C4-2B (cell line): ENCODE results near the gene MFAP1.

Experiments
- H3K27ac ChIP-seq: fragments of 450-650 bp; 2 replicates; pipeline ENCODE4 v1.5.1; 2017
- ZFX ChIP-seq: fragments of 450-650 bp; IDR thresholded peaks from 2 replicates; pipeline ENCODE4 v1.6.1; 2017
- TF ChIP-seq, protein P1 (sequence below): fragments of 450-650 bp; conservative IDR thresholded peaks from 2 replicates; pipeline ENCODE4 v1.5.1; 2017; ENCODE audit warnings: mild to moderate bottlenecking

The MFAP1 gene

DNA sequence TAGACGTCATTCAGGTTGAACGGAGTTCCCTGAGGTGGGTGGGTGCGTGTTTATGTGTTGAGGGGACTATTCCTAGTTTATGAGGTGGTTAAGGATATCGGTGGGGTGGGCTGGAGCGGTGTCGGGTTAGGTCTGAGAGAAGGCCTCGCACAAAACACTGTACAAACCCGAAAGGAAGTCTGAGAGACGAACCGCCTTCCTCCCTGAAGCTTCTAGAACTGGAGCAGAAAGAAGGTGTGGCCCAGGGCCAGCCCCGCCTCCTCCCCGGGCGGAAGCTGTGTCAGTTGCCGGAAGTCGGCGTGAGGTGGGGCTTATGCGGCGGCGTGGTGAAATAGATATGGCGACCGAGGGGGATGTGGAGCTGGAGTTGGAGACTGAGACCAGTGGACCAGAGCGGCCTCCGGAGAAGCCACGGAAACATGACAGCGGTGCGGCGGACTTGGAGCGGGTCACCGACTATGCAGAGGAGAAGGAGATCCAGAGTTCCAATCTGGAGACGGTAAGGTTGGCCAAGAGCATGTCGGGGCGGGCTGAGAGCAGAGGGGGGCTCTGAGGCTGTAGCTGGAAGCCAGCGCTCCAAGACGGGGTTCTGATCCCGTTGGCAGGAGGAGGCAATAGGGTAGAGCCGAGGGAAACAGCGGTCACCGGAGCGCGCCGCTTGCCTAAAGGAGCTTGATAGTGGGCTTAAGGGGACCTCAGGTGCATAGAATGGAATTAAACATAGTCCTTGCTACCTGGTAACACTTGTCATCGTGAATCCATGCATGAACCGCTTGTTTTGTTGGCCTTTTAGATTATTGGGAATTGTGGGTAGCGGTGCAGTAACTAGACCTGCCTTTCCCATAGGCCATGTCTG lies 24.0 kb downstream of the MFAP1 start, which contains the start of gene HYPK:
TSS of gene HYPK (plus strand) at position 314 of the 856 bp plus-strand sequence. CDS start at position 338, 24 bp downstream.
- TF ChIP-seq, protein P1, sequence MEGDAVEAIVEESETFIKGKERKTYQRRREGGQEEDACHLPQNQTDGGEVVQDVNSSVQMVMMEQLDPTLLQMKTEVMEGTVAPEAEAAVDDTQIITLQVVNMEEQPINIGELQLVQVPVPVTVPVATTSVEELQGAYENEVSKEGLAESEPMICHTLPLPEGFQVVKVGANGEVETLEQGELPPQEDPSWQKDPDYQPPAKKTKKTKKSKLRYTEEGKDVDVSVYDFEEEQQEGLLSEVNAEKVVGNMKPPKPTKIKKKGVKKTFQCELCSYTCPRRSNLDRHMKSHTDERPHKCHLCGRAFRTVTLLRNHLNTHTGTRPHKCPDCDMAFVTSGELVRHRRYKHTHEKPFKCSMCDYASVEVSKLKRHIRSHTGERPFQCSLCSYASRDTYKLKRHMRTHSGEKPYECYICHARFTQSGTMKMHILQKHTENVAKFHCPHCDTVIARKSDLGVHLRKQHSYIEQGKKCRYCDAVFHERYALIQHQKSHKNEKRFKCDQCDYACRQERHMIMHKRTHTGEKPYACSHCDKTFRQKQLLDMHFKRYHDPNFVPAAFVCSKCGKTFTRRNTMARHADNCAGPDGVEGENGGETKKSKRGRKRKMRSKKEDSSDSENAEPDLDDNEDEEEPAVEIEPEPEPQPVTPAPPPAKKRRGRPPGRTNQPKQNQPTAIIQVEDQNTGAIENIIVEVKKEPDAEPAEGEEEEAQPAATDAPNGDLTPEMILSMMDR: no peak
- no peak for TF ChIP-seq ZFX
- H3K27ac ChIP-seq: peak within 1 kb of the TSS; percentile 84

DNA sequence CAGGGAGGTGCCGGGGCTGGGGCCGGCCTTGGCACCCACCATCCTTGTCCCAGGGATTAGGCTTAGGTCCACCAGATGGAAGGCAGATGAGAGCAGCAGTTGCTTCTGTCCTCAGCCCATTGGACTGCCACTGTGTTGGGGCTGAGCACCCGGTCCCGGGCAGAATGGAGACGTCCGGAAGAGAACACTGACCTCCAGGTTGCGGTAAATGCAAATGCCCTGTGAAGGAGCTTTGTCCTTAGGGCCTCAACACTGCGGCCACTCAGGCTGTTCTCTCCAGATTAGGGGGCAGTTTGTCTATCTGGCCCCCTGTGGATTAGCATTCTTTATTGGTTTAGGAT lies 24.6 kb downstream of the MFAP1 start, which contains the start of gene SERINC4:
TSS of gene SERINC4 (minus strand) at position 276 of the 341 bp plus-strand sequence. CDS start at position 42, 234 bp downstream.
- TF ChIP-seq, protein P1: no peak
- TF ChIP-seq ZFX: no peak
- H3K27ac ChIP-seq: peak within 1 kb of the TSS; percentile 84

DNA sequence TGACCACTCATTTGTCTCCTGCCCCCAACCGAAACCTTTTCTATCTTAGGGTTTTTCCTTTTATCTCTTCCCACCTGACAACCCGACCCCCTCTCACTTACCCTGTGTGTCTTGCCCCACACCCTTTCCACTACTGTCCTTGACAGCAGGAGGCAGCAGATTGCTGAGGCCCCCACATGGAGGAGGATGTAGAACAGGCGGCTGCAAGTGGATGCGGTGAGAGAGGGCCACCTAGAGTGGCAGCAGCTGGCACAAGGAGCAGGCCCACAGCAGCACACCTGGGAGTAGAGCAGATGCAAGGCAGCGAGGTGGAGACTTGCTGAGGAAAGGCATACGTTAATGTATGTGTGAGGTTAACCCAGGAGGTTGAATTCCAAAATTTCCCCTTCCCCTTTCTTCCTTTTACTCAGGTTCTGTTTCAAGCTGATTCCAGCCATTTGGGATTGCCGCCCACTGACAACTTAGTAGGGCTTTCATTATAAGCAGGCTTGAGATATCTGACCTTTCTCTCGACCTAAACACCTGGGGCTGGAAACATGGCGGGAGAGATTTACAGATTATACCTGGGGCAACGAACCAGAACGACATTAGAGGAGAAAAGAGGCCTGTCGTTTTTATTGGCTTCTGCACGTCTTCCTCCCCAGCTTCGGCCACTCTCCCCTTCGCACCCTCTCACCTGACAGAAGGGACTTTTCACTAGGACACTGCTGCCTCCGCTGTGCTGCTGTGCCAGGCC lies 25.1 kb downstream of the MFAP1 start:
- H3K27ac ChIP-seq: peak overlapping the region; percentile 84
- no peak for TF ChIP-seq ZFX
- TF ChIP-seq, protein P1: no peak

DNA sequence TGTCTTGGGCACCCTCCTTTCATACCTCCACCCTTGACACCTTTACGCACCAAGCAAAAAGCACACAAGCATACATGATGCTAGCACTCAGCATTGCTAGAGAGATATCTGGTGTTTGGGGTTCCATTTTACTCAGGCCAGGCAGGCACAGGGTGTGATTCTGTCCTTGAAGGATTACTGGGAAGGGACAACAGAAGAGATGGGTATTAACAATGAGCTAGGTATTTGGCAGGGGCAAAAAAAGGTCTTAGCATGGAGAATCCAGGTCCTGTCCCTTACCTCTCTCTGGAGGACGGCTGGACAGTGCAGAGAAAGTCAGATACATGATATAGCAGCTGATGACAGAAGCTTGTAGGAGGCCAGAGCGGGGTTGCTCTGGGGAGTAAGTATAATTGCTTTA lies 27.9 kb downstream of the MFAP1 start:
- H3K27ac ChIP-seq: no peak overlapping the region
- TF ChIP-seq, protein P1: no peak
- TF ChIP-seq ZFX: no peak

DNA sequence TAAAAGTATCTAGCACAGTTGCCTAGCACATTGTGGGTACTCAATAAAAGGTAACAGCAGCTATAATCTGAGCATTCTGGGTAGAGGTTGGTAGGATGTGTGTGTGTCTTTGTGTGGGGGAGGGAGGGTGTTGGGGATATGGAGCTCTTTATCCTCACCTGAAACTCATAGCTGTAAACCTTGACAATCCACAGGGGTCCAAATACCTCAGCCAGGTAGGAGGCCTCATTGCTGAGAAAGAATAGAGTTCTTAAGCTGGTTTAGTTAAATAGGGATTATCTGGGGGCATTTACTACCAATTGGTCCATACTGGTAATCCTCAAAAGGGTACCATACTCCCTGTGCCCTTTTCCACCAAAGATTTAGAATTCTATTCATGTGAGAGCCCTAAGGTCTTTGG lies 28.5 kb downstream of the MFAP1 start:
- no peak overlapping the region for H3K27ac ChIP-seq
- TF ChIP-seq, protein P1: no peak
- TF ChIP-seq ZFX: no peak

DNA sequence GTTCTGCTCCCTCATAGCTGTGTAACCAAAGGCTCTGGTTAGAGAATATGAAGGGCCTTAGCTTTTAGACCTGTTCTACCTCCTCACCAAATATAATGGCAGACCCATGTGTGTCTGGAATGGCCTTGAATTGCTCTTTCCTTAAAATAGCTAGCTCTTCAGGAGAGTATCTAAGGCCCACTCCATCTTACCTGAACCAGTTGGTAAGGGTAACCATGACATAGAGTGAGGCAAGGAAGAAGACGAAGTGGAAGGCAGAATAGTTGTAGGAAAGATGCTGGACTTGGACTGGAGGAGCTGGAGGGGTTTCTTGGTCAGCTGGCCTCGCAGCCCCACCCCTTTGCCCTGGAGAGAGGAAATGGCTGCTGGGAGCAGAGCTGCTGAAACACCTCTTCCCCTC lies 29.3 kb downstream of the MFAP1 start:
- no peak overlapping the region for H3K27ac ChIP-seq
- TF ChIP-seq ZFX: no peak
- TF ChIP-seq, protein P1: no peak
